ENCODE results near the gene TSPAN10.

TSPAN10 gene

DNA sequence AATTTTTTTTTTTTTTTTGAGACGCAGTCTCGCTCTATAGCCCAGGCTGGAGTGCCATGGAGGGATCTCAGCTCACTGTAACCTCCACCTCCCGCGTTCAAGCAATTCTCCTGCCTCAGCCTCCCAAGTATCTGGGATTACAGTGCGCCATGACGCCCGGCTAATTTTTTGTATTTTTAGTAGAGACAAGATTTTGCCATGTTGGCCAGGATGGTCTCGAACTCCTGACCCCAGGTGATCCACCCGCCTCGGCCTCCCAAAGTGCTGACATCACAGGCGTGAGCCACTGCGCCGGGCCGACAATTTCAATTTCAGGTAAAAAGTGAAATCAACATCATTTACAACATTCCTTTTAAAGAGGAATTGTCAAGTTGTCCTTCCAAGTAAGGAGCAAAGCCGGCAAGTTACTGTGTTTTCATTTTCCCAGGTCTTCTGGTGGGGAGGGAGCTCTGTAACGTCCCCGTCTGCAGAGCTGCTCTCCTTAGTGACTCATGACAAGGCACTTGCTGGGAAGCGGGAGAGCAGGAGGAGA, 957 bp upstream of the TSPAN10 start:
- FAIRE-seq = no peak

DNA sequence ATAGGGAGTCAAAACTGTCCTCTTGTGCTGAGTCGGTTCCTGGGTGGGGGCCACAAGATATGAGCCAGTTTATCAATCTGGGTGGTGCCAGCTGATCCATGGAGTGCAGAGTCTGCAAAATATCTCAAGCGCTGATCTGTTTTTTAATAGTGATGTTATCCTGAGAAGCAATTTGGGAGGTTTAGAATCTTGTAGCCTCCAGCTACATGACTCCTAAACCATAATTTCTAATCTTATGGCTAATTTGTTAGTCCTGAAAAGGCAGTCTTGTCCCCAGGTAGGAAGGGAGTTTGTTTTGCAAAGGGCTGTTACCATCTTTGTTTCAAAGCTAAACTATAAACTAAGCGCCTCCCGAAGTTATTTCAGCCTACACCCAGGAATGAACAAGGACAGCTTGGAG, 1.7 kb downstream of the TSPAN10 start:
- FAIRE-seq = no peak

DNA sequence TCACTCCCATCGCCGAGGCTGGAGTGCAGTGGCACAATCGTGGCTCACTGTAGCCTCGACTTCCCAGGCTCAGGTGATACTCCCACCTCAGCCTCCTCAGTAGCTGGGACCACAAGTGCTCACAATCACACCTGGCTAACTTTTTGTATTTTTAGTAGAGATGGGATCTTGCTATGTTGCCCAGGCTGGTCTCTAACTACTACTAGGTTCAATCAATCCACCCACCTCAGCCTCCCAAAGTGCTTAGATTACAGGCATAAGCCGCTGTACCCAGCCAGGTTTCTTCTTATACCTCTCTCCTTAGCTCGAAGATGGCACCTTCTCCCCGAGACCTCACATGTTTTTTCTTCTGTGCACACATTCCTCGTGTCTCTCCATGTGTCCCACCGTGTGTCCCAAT, 3.0 kb downstream of the TSPAN10 start:
- FAIRE-seq = no peak

DNA sequence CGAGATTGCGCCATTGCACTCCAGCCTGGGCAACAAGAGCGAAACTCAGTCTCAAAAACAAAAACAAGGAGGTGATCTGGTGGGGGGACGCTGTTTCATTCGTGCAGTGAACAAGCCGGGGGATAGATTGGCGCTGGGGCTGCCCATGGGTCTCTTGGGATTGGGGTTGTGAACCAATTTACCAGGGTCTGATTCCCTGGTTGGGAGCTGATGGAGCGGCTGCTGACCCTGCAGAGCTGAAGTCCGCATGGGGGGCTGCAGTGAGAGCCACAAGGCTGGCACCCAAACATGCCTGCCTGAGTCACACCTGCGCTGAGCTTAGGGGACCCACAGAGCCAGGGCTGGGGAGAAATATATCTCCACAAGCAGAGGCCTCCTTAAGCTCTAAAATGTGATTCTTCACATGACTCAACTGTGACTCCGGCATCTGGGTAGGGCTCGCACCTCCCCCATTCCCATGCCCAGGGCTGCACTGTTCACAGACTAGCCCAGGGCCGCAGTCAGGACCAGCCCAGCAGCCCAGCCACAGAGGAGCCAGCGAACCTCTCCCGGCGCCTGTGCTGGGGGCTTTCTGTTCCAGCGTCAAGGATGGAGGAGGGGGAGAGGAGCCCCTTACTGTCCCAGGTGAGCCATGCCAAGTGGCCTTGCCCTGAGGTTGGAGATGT, 5.0 kb downstream of the TSPAN10 start:
- no peak for FAIRE-seq

DNA sequence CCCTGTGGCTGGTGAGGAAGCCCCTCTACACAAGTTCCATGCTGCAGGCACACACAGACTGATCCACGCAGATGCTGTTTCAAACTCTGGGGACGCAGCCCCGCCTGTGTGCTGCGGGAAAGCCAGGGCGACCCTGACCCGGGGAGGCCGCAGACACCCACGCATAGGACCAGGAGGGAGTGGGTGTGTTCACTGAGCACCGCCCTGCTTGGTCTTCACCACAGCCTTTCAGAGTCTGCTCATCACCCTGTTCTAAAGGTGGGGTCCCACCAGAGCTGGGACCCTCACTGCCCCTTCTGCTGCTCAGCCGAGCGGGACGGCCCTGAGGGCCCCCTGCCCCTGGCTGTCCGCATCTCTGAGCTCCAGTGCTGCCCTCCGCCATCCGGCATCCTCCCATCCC, 7.5 kb downstream of the TSPAN10 start:
- no peak for FAIRE-seq

DNA sequence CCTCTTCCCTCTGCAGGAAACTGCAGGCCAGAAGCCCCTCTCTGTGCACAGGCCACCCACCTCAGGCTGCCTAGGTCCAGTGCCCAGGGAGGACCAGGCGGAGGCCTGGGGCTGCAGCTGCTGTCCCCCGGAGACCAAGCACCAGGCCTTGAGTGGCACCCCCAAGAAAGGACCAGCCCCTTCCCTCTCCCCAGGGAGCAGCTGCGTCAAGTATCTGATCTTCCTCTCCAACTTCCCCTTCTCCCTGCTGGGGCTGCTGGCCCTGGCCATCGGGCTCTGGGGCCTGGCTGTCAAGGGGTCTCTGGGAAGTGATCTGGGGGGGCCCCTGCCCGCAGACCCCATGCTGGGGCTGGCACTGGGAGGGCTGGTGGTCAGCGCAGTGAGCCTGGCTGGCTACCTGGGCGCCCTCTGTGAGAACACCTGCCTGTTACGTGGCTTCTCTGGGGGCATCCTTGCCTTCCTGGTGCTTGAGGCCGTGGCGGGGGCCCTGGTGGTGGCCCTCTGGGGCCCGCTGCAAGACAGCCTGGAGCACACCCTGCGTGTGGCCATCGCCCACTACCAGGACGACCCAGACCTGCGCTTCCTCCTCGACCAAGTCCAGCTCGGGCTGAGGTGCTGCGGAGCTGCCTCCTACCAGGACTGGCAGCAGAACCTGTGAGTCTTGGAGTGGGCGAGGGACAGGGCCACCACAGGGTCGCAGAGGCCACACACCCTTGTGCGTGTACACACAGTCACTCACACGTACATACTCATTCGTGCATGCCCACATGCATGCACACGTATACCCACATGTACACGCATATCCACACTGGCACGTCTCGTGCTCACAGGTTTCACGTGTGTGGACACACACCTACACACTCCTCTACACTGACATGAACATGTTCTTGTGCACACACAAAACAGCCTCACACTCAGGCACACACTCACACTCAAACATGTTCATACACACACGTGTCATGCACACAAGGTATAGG, 8.3 kb downstream of the TSPAN10 start:
- no peak for FAIRE-seq

DNA sequence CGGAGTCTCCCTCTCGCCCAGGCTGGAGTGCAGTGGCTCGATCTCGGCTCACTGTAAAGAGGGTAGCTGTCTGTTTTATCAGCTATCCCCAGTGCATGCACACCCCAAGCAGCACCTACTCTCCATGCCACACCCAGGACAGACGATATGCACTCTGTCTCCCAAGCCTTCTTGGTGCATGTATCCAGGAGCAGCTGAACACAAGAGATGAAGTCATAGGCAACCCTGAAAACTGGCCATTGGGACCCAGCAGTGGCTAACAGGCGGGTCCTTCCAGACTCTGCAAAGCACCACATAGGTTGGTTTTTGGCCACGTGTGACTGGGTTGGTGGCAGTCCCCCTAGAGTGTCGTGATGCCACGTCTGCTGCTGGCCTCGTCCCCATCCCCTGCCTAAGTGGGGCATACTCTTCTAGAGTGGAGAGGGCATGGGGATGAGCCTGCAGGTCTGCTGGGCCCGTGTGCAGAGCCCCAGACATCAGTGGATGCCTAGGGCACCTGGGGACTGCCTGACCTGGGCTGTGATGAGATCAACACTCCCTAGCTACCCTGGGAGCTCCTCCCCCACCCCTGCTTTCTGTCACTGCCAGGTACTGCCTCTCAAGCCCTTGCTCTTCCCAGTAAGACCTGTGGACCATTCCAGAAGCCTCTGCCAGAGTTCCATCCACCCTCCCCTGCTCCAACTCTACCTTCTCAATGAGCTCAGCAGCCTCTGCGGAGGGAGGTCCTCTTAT, 10.0 kb downstream of the TSPAN10 start:
- no peak for FAIRE-seq

DNA sequence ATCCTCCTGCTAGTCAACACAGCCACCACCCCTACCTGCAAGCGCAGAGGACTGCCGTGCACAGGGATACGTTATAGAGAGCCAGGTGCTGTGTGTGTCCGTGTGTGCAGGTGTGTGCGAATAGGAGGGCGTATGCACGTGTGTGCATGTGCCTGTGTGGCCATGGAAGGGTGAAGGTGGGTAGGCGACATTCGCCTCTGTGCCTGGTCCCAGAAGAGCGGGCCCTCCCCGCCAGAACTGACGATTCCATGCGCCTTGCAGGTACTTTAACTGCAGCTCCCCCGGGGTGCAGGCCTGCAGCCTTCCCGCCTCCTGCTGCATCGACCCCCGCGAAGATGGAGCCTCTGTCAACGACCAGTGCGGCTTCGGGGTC, 10.6 kb downstream of the TSPAN10 start:
- FAIRE-seq = no peak

DNA sequence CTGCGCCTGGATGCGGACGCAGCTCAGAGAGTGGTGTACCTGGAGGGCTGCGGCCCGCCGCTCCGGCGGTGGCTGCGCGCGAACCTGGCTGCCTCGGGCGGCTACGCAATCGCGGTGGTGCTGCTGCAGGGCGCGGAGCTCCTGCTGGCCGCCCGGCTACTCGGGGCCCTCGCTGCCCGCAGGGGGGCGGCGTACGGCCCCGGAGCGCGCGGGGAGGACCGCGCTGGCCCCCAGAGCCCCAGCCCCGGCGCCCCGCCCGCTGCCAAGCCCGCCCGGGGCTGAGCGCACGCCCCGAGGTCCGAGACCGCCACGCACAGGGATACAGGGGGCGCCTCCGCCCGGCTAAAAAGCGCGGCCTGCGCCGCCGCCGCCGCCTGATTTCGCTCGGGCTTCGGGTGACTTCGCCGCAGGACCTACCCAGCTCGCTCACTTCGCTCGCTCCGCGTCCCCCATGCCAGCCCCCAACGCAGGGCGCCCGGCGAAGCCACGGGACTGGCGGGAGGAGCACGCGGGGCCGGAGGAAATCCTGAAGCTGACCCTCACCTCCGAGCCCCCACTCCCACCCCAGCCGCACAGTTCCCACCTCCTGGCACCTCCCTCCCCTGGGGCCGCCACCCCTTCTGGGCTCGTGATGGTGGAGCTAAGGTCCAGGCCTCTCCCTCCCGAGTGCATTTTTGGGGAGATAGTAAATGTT, 11.2 kb downstream of the TSPAN10 start:
- no peak for FAIRE-seq

DNA sequence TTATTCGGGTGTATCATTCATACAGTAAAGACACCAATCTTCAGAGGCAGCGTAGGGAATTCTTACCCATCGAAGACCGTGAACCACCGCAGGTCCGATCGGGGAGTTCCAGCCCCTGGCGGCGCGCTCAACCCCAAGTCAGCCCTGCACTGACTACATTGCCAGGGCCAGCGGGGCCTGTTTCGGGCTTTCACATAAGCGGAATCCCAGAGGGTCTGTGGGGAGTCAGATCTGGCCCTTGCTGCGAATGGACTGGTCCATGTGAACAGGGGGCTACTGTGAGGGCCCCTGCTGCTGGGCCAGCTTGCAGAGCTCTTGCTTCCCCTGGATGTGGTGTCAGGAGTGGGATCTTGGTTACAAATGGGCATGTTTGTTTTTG, 11.7 kb downstream of the TSPAN10 start:
- FAIRE-seq = no peak

DNA sequence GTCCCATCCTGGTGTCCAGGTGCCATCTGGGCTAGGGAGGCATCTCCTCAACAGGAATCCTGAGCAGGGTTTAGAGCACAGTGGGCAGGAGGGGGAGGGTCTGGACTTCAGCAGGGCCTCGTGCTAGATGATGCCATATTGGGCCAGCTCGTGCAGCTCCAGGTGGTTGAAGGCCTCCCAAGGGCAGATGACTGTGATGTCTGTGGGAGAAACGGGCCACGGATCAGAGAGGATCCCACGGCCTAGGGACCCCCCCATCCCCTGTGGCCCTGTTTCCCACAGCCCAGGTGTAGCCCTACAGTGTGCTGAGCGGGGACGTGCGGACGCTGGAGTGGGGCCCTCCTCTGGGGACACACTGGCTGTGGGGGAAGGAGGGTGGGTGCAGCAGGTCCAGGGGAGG, 14.0 kb downstream of the TSPAN10 start:
- FAIRE-seq = no peak

DNA sequence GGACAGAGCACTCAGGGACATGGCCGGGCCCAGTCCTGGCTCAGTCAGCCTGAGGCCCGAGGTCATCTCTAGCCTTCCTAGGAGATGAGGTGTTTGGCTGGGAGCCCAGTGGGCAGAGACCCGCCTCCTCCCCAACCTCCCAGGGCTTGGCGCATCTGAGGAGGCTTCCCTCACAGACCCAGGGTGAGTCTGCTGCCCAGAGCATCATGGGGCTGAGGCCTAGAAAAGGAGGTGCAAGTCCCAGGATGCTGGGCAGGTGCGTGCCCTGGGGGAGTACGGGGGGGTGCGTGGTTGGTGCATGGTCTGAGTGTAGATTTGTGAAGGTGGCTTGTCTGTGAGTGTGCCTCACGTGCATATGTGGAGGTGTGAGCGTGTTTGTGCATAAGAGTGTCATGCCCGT, 14.7 kb downstream of the TSPAN10 start:
- FAIRE-seq = no peak

DNA sequence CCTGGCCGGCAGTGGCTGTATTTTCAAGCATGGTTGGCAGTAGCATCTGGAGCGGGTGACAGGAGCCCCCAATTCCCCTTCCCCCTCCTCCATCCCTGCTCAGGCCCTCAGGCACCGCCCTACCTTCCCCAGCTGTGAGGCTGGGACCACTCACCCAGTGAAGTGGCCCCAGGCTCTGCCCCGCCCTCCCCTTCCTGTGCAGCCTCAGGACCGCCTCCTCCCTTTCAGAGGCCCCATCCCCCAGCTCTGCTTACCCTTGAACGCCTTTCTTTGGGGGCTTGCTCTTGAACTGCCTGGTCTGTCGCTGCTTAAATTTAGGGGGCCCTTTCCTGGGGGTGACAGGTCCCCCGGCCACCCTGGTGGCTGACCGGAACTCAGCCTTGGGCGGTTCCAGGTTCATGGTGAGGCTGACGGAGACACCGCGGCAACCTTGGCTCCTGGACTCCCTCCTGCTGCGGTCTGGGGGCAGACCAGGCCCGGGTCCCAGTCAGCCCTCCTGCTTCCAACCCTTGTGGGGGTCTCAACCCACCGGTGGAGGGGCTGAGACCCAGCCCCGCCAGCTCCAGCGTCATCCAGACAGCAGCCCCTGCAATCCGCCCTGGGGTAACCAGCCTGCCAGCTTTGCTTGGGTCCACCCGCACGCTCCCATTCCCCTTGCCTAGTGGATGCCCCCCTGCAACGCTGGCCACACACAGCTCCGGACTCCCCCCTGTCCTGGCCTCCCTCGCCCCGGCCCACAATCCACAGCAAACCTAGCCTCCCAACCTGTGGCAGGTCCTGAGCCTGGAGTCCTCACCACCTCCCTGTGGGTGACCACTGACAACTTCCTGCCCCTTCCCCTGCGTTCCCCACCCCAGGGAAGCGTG, 16.1 kb downstream of the TSPAN10 start:
- FAIRE-seq = no peak

DNA sequence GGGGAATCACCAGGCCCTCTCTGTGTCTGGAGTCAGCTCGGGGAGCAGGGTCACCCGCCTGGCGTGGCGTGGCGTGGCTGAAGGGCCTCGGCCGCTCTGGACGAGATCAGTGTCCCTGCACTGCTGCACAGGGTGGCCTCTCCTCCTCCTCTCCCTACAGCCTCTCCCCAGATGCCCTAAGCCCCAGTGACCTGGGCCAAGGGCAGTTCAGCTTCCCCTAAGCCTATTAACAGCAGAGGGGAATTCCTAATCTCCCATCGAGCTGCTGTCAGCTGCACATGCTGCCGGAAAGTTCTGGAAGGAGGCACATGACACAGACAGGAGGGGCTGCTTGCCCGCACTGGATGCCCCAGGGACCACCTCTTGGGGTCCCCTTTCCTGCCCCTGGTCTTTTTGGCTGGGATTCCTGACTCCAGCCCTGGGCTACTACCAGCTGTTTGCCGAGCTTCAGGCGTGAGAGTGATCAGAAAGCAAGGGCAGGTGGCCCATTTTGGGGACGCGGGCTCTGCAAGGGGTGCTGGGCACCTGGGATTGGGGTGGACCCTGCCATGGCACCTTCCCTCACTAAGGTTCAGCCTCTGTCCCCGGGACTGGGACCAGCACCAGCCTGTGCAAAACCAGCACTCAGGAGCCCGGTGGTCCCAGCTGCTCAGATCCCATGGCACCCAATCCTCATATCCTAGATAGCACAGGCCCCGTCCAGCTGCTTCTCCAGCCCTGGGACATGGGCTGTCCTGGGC, 18.6 kb downstream of the TSPAN10 start:
- no peak for FAIRE-seq

DNA sequence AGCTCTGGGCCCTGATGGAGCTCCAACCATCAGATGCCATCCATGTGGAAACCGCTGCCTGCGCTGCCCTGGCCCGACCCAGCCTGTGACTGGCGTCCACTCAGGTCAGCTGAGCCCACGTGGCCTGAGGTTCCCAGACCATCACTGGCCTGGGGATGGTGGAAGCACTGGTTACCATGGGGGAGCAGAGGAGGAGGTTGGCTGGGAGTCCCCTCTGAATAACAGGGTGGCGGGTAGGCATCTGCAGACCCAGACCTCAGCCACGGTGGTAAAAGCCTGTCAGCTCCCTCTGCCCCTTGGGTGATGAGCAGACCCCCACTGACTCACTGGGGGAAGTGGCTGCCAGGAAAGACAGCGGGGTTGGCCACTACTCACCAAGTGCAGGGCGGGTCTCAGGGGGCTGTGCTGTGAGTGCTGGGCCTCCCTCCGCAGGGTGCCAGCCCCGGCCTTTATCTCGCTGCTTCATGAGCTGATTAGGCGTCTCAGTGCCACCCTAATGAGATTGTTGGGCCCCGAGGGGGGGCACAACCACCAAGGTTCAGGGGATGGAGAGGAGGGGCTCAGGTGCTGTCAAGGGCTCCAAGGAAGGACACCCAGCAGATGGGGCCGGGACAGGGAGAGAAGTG, 19.2 kb downstream of the TSPAN10 start, which contains the start of gene PDE6G:
Gene PDE6G, minus strand, starts transcription at position 425 of the 626 bp plus-strand sequence. CDS start 3,237 bp downstream, outside the sequence.
- FAIRE-seq = no peak

DNA sequence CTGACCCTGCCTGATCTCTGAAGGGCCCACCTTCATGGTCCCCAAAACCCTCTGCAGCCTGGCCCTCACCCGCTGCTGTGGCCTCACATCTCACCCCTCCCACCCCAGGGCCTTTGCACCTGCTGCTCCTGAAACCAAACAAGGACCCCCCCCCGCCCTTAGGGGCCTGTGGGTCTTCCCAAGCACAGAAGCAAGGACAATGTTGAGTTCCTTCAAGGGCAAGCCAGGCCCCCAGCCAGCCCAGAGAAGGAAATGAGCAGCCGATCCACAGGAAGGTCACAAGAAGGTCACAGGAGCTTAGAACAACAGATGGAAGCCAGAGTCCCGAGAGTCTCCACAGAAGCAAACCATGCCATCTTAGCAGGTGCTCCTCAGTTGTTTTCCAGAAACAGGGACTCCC, 19.8 kb downstream of the TSPAN10 start:
- no peak for FAIRE-seq

DNA sequence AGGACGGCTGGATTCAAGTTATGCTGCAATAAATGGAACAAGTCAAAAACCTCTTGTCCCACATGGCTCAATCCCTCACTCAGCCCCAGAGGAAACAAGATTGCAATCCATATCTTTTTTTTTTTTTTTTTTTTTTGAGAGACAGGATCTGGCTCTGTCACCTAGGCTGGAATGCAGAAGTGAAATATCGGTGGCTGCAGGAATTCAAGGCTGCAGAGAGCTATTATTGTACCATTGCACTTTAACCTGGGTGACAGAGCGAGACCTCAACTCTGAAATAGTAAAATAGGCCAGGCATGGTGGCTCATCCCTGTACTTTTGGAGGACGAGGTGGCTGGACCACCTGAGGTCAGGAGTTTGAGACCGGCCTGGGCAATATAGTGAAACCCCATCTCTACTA, 22.0 kb downstream of the TSPAN10 start:
- FAIRE-seq = no peak

DNA sequence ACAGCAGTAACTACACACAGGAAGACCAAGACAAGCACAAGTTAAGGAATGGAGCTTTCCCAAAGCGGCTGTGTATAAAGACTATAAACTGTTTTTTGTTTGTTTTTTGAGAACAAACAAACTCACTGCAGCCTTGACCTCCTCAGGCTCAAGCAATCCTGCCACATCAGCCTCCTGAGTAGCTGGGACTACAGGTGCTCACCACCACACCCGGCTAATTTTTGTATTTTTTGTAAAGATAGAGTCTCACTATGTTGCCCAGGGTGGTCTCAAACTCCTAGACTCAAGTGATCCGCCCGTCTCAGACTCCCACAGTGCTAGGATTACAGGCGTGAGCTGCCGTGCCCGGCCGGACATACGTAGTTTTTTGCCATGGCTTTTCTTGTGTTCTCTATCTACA, 23.4 kb downstream of the TSPAN10 start:
- no peak for FAIRE-seq

DNA sequence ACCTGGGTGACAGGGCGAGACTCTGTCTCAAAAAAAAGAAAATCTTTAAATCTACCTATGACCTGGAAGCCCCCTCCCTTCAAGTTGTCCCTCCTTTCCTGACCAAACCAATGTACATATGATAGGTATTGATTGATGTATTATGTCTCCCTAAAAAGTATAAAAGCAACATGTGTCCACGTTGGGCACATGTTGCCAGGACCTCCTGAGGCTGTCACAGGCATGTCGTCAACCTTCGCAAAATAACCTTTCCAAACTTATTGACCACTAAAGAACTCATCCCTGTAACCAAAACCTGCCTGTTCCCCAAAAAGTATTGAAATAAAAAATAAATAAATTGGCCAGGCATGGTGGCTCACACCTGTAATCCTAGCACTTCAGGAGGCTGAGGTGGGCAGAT, 25.0 kb downstream of the TSPAN10 start:
- FAIRE-seq = no peak

DNA sequence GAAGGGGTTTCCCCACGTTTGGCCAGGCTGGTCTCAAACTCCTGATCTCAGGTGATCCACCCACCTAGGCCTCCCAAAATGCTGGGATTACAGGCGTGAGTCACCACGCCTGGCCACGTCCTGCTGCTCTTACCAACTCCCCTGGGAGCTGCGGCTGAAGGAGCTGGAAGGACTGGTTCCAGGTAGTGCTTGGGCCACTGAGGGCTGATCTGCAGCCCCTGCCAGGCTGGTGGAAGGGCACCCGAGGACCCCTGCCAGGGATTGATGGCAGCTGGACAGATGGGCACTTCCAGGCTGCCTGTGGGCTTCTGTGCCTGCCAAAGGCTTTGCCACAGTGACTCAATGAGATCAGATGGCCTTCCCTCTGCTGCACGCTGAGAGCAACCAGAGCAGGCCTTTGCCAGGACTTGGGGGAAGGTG, 27.1 kb downstream of the TSPAN10 start:
- no peak for FAIRE-seq
